Mesodermal cell (in vitro differentiated cells): ENCODE results near the gene DDX25.
"Not testable (repeated sequence)": the region's sequence is repeated elsewhere in the genome, so short reads cannot be mapped to it uniquely, and the experiment has no call there.

Experiments
- H3K27ac ChIP-seq: 2 replicates; pipeline ENCODE4 v1.7.0; 2013; ENCODE audit warnings: mild to moderate bottlenecking, low read depth, low read length, moderate library complexity; ENCODE audit not compliant: severe bottlenecking
- H3K36me3 ChIP-seq: 2 replicates; pipeline ENCODE4 v1.7.1; 2013; ENCODE audit warnings: mild to moderate bottlenecking, low read length, moderate library complexity; ENCODE audit not compliant: control insufficient read depth, insufficient read depth
- H3K4me1 ChIP-seq: one replicate; pipeline ENCODE4 v1.7.1; 2013; ENCODE audit warnings: mild to moderate bottlenecking, low read length; ENCODE audit not compliant: insufficient read depth, control insufficient read depth, poor library complexity, severe bottlenecking
- H3K4me3 ChIP-seq: 2 replicates; pipeline ENCODE4 v1.7.0; 2013; ENCODE audit warnings: low read length, control low read depth, mild to moderate bottlenecking; ENCODE audit not compliant: insufficient read depth, poor library complexity, severe bottlenecking; ENCODE audit errors: extremely low read depth
- H3K9me3 ChIP-seq: 2 replicates; pipeline ENCODE4 v1.7.1; 2013; ENCODE audit warnings: mild to moderate bottlenecking, low read length, moderate library complexity; ENCODE audit not compliant: control insufficient read depth
- WGBS, 2 experiments: methylation state at CpG; one replicate each; pipeline ENCODE4 v1.1.5; 2013; ENCODE audit warnings: missing lambda C conversion rate in 2 of 2; ENCODE audit not compliant: insufficient coverage in 2 of 2; 5-methylcytosine and 5-hydroxymethylcytosine counted together

The DDX25 gene

DNA sequence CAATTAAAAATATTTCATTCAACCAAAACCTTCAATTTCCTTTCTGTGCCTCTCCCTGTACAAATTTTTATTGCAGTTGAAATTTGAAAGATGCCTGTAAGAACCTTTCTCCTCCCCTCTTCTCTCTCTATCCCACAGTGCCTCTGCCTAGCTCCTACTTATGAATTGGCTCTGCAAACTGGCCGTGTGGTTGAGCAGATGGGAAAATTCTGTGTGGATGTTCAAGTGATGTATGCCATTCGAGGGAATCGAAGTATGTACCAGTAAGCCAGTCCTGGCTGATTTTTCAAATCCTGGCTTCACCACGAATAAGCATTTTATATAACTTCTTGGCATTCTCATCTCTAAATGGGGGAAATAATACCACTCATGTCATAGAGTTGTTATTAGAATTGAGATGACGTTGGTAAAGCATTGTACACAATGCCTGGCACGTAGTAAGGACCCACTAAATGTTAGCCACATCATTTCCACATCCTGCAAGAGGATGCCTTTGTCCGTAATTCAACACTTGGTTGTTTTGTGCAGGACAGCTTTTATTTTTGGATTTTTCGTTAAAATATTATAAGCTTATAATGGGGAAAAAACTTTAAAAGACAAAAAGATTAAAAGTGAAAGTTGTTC, 6.0 kb downstream of the DDX25 start:
- WGBS, 2 experiments, result 86 to 100% methylated on average over 2 to 4 of the region's 8 CpGs
- Histone ChIP-seq H3K4me1 (no peaks in the 10 kb centered on the region), H3K4me3 (no peak overlapping the region), H3K27ac (no peak overlapping the region), H3K36me3 (no peaks in the 10 kb centered on the region), H3K9me3 (no peaks in the 10 kb centered on the region)

GRCh38 chr11:125914601-125915000, 10.3 kb downstream of the DDX25 start:
- not testable (repeated sequence) for H3K4me3 ChIP-seq, H3K36me3 ChIP-seq, H3K27ac ChIP-seq, H3K9me3 ChIP-seq, H3K4me1 ChIP-seq
- 67 to 90% methylated on average over 1 to 2 of the region's 3 CpGs for whole genome bisulfite sequencing, 2 experiments

- no peaks in the 10 kb centered on the region for H3K36me3 ChIP-seq
- no peaks in the 10 kb centered on the region for H3K4me1 ChIP-seq
- WGBS, 2 experiments, result 91 to 96% methylated on average over 11 of the region's 12 CpGs
- H3K4me3 ChIP-seq, result no peak overlapping the region
- H3K27ac ChIP-seq, result no peak overlapping the region
- no peaks in the 10 kb centered on the region for H3K9me3 ChIP-seq
Observed at GRCh38 chr11:125916683-125917347, 12.5 kb downstream of the DDX25 start.

- no peak overlapping the region for H3K4me3 ChIP-seq
- H3K27ac ChIP-seq, result no peak overlapping the region
- no peaks in the 10 kb centered on the region for H3K4me1 ChIP-seq
- H3K9me3 ChIP-seq, result no peaks in the 10 kb centered on the region
- no peaks in the 10 kb centered on the region for H3K36me3 ChIP-seq
- WGBS, 2 experiments, result 77 to 83% methylated on average over 9 to 11 of the region's 13 CpGs
Observed at GRCh38 chr11:125918140-125918840, 14.0 kb downstream of the DDX25 start.

DNA sequence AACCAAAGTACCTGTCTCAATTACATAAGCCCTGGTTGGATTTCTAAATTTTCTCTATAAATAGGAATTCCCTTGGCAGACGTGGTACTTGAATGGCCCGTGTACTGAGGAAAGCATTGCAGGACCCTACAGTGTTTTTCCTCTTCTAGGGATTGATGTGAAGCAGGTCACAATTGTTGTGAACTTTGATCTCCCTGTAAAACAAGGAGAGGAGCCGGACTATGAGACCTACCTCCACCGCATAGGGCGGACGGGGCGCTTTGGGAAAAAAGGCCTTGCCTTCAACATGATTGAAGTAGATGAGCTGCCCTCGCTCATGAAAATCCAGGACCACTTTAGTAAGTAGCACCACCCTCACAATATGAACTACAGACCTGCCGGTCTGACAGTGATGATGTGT, 16.7 kb downstream of the DDX25 start:
- Histone ChIP-seq H3K4me3 (no peak overlapping the region), H3K27ac (no peak overlapping the region), H3K4me1 (no peaks in the 10 kb centered on the region), H3K9me3 (no peaks in the 10 kb centered on the region), H3K36me3 (no peaks in the 10 kb centered on the region)
- WGBS, 2 experiments, result 90 to 93% methylated on average over 5 to 6 of the region's 9 CpGs

GRCh38 chr11:125922156-125922555, 17.8 kb downstream of the DDX25 start:
- 76 to 91% methylated on average over 2 to 3 of the region's 3 CpGs for WGBS, 2 experiments

DNA sequence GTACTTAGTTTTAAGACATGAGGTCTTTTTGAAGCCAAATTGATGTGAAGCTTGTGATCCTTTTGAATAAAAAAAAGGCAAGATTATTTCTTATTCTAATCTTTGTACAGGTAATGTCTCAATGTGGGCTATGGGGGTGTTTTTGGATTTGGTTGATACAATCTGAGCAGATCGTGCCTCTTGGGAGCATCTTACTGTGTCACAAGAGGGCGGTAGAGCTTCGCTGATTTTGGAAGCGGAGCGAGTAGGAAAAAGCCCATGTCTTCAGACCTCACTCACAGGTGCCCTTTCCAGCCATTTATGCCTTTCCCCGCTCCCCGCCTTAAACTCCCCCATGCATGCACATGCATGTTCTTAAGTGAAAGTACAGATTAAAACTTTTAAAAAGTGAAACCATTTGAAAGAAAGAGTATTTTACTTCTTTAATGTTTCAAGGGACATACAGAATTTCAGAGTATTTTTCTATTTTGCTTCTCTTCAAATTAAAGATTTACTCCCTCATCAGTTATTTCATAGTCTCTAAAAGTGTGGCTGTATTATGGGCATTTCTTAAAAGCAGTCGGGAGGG, 18.8 kb downstream of the DDX25 start:
- Histone ChIP-seq H3K36me3 (no peaks in the 10 kb centered on the region), H3K4me1 (no peaks in the 10 kb centered on the region), H3K27ac (no peak overlapping the region), H3K4me3 (no peak overlapping the region), H3K9me3 (no peaks in the 10 kb centered on the region)
- WGBS, 2 experiments, result 0% methylated on average over 3 to 4 of the region's 8 CpGs

More at GRCh38 chr11:125922156-125922555, 17.8 kb downstream of the DDX25 start:
- Histone ChIP-seq H3K4me3 (no peak overlapping the region), H3K36me3 (no peaks in the 10 kb centered on the region), H3K9me3 (no peaks in the 10 kb centered on the region), H3K4me1 (no peaks in the 10 kb centered on the region), H3K27ac (no peak overlapping the region)

DNA sequence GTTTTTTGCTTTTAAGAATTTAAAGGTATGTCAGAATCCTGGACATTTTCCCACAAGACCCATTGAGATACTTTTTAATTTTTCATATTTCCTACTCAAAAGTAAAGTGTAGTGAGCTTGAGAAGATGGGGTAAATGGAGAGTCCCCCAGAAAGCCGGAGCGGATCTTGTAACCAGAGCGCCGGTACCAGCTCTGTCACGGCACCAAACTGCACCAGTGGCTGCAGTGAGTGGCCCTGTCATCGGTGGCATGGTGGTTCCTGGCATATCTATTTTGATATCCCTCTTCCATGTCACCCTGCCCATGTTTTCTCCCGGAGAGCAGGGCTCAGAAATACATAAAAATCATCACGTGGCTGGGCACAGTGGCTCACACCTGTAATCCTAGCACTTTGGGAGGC, 19.3 kb downstream of the DDX25 start:
- H3K36me3 ChIP-seq, result no peaks in the 10 kb centered on the region
- H3K9me3 ChIP-seq, result no peaks in the 10 kb centered on the region
- H3K27ac ChIP-seq, result no peak overlapping the region
- WGBS, 2 experiments, result 90 to 92% methylated on average over 8 of the region's 8 CpGs
- H3K4me1 ChIP-seq, result no peaks in the 10 kb centered on the region
- no peak overlapping the region for H3K4me3 ChIP-seq

DNA sequence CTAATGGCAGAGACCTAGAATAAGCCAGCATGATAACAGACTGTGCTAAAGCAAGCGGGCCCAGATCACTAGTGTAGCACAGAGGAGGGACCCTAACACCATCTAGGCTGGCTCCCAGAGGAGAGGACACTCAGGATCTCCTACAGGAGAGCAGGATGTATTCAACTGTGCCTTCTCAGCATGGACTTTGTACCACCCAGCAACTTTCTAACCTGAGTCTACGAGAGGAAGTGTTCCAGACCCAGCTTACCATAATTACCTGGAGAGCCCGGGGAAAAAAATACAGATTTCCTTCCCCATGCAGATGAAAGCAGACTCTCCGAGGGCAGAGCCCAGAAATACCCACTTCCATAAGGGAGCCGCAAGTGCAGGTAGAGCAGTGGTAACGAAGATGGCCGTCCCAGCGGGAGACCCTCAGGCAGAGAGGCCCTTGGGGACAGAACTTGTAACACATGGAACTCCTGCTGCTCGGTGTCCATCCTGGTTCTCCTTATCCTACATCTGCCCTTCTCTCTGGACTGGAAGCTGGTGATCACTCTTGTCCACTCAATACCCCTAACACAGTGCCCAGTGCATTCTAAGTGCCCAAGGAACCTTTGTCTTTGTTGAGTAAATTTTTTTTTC, 20.2 kb downstream of the DDX25 start:
- no peaks in the 10 kb centered on the region for H3K36me3 ChIP-seq
- no peak overlapping the region for H3K4me3 ChIP-seq
- no peak overlapping the region for H3K27ac ChIP-seq
- no peaks in the 10 kb centered on the region for H3K9me3 ChIP-seq
- H3K4me1 ChIP-seq, result no peaks in the 10 kb centered on the region
- WGBS, 2 experiments, result 93 to 95% methylated on average over 5 to 7 of the region's 9 CpGs

DNA sequence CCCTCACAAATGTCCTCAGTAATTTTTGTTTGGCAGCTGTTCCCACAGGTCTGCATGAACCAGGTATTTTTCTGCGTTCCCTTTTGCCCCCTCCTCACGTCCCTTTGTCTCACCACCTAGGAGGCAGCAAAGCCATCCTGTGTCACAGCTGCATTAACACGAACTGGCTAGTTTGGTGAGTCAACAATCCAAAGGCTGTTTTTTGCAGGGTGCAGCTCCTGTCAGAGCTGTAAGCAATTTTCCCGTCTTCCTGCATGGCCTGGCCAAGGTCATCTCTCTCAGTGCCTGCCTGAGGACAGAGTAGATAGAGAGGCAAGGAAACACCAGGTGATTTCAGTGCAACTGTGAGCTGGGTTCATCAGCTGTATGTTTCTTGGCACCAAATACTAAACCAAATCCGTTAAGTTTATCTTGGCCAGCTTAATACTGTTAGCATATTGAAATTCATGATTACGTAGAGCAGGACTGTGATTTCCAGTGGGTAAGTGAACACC, 21.0 kb downstream of the DDX25 start:
- Histone ChIP-seq H3K36me3 (no peaks in the 10 kb centered on the region), H3K27ac (no peak overlapping the region), H3K4me3 (no peak overlapping the region), H3K4me1 (no peaks in the 10 kb centered on the region), H3K9me3 (no peaks in the 10 kb centered on the region)
- 64 to 68% methylated on average over 6 of the region's 6 CpGs for WGBS, 2 experiments
